ENCODE measurements around the gene IP6K3. TPM values are rescaled to one million over a fixed set of nuclear protein-coding genes. Genes with fewer than 3 reads are reported as not detected.

Gene IP6K3
- polyA plus RNA-seq, 1 experiment, result 0.75 TPM

- Histone ChIP-seq H3K27me3 (ENCODE audit: control insufficient read depth, insufficient read depth, low read length) (peaks cover 6% of the 10 kb centered on the region), H3K36me3 (ENCODE audit: control insufficient read depth, insufficient read depth, low read length) (no peaks in the 10 kb centered on the region), H3K4me3 (ENCODE audit: low read depth, low read length) (no peak overlapping the region)
- ChIA-PET POLR2A (no interaction called here), CTCF (interaction anchor here (0.8 to 1.9 kb wide), 7 partner anchors 11 to 295 kb away, joined by 3 to 11 read pairs (median 3); partner anchors contain the start of gene UQCC2)
- DNase-seq (ENCODE audit: low read depth), result no peak
- peak; percentile 15; the same call in 1 of the 2 replicates for TF ChIP-seq CTCF (IDR thresholded peaks at IDR 0.05; ENCODE audit: insufficient read depth, low read depth, low read length)
Observed at GRCh38 chr6:33732817-33733708, 13.6 kb downstream of the IP6K3 start.

GRCh38 chr6:33732385-33732784, 14.3 kb downstream of the IP6K3 start:
- Histone ChIP-seq H3K4me3 (ENCODE audit: low read depth, low read length) (no peak overlapping the region), H3K27me3 (ENCODE audit: control insufficient read depth, insufficient read depth, low read length) (peaks cover 6% of the 10 kb centered on the region), H3K36me3 (ENCODE audit: control insufficient read depth, insufficient read depth, low read length) (no peaks in the 10 kb centered on the region)
- ChIA-PET POLR2A (no interaction called here), CTCF (interaction anchor here (0.8 to 1.9 kb wide), 6 partner anchors 10 to 296 kb away, joined by 3 to 11 read pairs (median 4); partner anchors contain the start of gene UQCC2)
- no peak for TF ChIP-seq CTCF (IDR thresholded peaks at IDR 0.05; ENCODE audit: insufficient read depth, low read depth, low read length)
- no peak for DNase-seq (ENCODE audit: low read depth)

- no peak for DNase-seq (ENCODE audit: low read depth)
- peaks cover 8% of the 10 kb centered on the region for H3K27me3 ChIP-seq (ENCODE audit: control insufficient read depth, insufficient read depth, low read length)
- POLR2A ChIA-PET, result no interaction called here
- no peak overlapping the region for H3K4me3 ChIP-seq (ENCODE audit: low read depth, low read length)
- H3K36me3 ChIP-seq (ENCODE audit: control insufficient read depth, insufficient read depth, low read length), result no peaks in the 10 kb centered on the region
- CTCF ChIA-PET, result interaction anchor here (0.8 to 1.9 kb wide), 6 partner anchors 10 to 31 kb away, joined by 3 to 11 read pairs (median 4); partner anchors contain the start of gene UQCC2
- TF ChIP-seq CTCF (IDR thresholded peaks at IDR 0.05; ENCODE audit: insufficient read depth, low read depth, low read length), result no peak
Observed at GRCh38 chr6:33731751-33732282, 14.9 kb downstream of the IP6K3 start.

GRCh38 chr6:33731035-33731434, 15.7 kb downstream of the IP6K3 start:
- Histone ChIP-seq H3K4me3 (ENCODE audit: low read depth, low read length) (no peak overlapping the region), H3K27me3 (ENCODE audit: control insufficient read depth, insufficient read depth, low read length) (peaks cover 10% of the 10 kb centered on the region), H3K36me3 (ENCODE audit: control insufficient read depth, insufficient read depth, low read length) (no peaks in the 10 kb centered on the region)
- no peak for DNase-seq (ENCODE audit: low read depth)
- ChIA-PET POLR2A (no interaction called here), CTCF (interaction anchor here (1.4 to 6.3 kb wide), 3 partner anchors 14 to 30 kb away, joined by 4 to 37 read pairs (median 5); partner anchors contain the start of genes IP6K3 and UQCC2)
- no peak for TF ChIP-seq CTCF (IDR thresholded peaks at IDR 0.05; ENCODE audit: insufficient read depth, low read depth, low read length)

GRCh38 chr6:33730611-33731010, 16.1 kb downstream of the IP6K3 start:
- no peak for DNase-seq (ENCODE audit: low read depth)
- ChIA-PET CTCF (interaction anchor here (0.6 to 6.3 kb wide), 4 partner anchors 7 to 357 kb away, joined by 3 to 37 read pairs (median 4); partner anchors contain the start of gene IP6K3), POLR2A (no interaction called here)
- TF ChIP-seq CTCF (IDR thresholded peaks at IDR 0.05; ENCODE audit: insufficient read depth, low read depth, low read length), result no peak
- Histone ChIP-seq H3K4me3 (ENCODE audit: low read depth, low read length) (no peak overlapping the region), H3K27me3 (ENCODE audit: control insufficient read depth, insufficient read depth, low read length) (peaks cover 10% of the 10 kb centered on the region), H3K36me3 (ENCODE audit: control insufficient read depth, insufficient read depth, low read length) (no peaks in the 10 kb centered on the region)

All from BJ (cell line).